PFSK-1 (cell line): ENCODE data around the gene MID1IP1.

Experiments used
- FOXP2 ChIP-seq: optimal IDR thresholded peaks from 2 replicates; pipeline ENCODE3; 2011; ENCODE audit warnings: borderline replicate concordance, control low read depth, inconsistent platforms; ENCODE audit not compliant: insufficient read depth; ENCODE audit errors: extremely low read length, extremely low read depth
- POLR2AphosphoS5 ChIP-seq: IDR thresholded peaks from 2 replicates; pipeline ENCODE4 v1.6.1; 2012; ENCODE audit warnings: low read depth, mild to moderate bottlenecking, control low read depth, low read length, moderate library complexity
- SIN3A ChIP-seq: IDR thresholded peaks from 2 replicates; pipeline ENCODE4 v1.6.1; 2012; ENCODE audit warnings: mild to moderate bottlenecking, low read length, moderate library complexity, borderline replicate concordance; ENCODE audit not compliant: insufficient read depth
- TAF1 ChIP-seq: IDR thresholded peaks from 2 replicates; pipeline ENCODE4 v1.6.1; 2012; ENCODE audit warnings: low read length, control low read depth, borderline replicate concordance; ENCODE audit not compliant: insufficient read depth
- TF ChIP-seq, protein P1 (sequence below), 2 experiments: IDR thresholded peaks; 2 replicates each; pipeline versions ENCODE4 v1.6.1 to v1.8.0; 2011 to 2012; ENCODE audit warnings: low read depth in 2 of 2, low read length in 2 of 2, control low read depth in 1 of 2, inconsistent platforms in 1 of 2, mild to moderate bottlenecking in 1 of 2, moderate library complexity in 1 of 2; ENCODE audit not compliant: insufficient read depth in 1 of 2

MID1IP1 gene

DNA sequence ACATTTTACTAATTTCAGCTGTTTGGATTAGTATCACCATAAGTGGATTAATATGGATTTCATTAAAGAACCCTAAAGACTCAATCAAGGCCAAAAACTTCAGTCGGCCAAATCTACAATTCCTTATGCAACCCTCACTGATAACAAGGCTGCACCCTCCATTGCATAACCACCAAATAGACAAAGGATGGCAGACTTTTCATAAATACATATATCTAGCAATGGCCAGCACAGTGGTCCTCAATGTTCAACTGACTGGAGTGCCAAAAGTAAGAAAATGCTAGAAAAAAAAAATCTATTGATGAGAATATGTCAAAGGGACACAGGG is 46.6 kb downstream of the MID1IP1 start:
- TF ChIP-seq TAF1 (no peak), FOXP2 (no peak), SIN3A (no peak), POLR2AphosphoS5 (no peak)
- TF ChIP-seq, protein P1, sequence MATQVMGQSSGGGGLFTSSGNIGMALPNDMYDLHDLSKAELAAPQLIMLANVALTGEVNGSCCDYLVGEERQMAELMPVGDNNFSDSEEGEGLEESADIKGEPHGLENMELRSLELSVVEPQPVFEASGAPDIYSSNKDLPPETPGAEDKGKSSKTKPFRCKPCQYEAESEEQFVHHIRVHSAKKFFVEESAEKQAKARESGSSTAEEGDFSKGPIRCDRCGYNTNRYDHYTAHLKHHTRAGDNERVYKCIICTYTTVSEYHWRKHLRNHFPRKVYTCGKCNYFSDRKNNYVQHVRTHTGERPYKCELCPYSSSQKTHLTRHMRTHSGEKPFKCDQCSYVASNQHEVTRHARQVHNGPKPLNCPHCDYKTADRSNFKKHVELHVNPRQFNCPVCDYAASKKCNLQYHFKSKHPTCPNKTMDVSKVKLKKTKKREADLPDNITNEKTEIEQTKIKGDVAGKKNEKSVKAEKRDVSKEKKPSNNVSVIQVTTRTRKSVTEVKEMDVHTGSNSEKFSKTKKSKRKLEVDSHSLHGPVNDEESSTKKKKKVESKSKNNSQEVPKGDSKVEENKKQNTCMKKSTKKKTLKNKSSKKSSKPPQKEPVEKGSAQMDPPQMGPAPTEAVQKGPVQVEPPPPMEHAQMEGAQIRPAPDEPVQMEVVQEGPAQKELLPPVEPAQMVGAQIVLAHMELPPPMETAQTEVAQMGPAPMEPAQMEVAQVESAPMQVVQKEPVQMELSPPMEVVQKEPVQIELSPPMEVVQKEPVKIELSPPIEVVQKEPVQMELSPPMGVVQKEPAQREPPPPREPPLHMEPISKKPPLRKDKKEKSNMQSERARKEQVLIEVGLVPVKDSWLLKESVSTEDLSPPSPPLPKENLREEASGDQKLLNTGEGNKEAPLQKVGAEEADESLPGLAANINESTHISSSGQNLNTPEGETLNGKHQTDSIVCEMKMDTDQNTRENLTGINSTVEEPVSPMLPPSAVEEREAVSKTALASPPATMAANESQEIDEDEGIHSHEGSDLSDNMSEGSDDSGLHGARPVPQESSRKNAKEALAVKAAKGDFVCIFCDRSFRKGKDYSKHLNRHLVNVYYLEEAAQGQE (IDR thresholded peaks at IDR 0.05; ENCODE audit: insufficient read depth in 1 of 2, low read depth in 2 of 2, low read length in 2 of 2) = no peak

DNA sequence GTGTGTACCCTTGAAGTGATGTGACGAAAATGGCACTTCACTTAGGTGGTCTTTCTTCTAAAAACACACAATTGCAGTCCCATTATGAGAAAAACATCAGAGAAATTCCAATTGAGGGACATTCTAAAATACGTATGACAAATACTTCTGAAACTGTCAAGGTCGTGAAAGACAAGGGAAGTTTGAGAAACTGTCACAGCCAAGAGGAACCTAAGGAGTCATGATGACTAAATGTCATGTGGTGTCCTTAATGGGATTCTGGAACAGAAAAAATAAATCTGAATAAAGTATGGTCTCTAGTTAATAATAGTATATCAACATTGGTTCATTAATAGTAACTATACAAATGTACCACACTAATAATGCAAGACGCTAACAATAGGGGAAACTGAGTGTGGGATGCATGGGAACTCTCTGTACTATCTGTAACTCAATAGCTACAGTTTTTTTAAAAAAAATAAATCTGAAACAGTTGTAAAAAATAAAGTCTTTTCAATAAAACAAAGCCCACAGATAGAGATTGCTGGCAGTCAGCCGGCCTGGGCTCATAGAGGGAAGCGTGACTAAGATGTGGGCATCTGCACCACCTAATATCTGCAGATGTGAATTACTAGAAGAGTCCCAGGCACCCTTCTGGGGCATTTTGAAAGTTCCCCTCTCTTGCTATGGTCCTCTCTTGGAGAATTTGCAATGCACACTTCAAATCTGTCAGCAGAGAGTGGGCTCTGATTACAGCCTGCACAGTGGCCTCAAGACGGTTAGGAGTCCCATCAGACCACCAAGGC is 47.6 kb downstream of the MID1IP1 start:
- TF ChIP-seq, protein P1 (IDR thresholded peaks at IDR 0.05; ENCODE audit: insufficient read depth in 1 of 2, low read depth in 2 of 2, low read length in 2 of 2) = no peak
- no peak for TF ChIP-seq FOXP2
- TF ChIP-seq TAF1 = no peak
- no peak for TF ChIP-seq POLR2AphosphoS5
- TF ChIP-seq SIN3A = no peak

DNA sequence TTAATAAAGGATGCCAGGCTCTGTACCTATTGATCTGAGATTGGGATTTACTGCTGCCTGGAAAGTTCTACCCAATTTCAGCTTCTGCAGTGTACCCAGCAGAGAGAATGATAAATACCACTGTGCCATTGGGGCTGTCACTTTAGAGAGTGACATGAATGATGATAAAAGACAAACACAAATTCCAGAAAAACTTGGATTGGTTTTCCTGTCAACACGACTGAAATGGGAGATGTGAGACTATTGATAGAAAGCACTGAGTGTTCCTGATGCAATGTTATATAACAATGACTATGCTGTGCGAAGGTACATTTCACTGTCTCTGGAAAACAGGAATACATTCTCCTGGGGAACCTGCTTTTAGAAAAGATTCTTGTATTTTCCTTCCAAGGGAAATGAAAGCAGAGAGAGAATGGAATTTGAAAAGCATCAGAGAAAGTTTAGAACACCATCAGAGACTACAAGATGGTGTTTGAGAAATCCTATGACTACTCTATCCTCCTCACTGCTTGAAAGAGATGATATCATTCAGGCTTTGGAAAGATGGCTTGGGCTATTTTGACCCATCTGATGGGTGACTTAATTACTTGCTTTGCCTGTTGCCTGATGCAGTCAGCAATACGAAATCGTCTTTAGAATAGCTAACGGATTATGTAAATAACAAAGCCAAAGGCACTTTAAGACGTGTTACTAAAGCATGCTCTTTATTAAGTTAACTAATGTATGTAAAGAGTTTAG is 49.7 kb downstream of the MID1IP1 start:
- TF ChIP-seq, protein P1 (IDR thresholded peaks at IDR 0.05; ENCODE audit: insufficient read depth in 1 of 2, low read depth in 2 of 2, low read length in 2 of 2) = no peak

DNA sequence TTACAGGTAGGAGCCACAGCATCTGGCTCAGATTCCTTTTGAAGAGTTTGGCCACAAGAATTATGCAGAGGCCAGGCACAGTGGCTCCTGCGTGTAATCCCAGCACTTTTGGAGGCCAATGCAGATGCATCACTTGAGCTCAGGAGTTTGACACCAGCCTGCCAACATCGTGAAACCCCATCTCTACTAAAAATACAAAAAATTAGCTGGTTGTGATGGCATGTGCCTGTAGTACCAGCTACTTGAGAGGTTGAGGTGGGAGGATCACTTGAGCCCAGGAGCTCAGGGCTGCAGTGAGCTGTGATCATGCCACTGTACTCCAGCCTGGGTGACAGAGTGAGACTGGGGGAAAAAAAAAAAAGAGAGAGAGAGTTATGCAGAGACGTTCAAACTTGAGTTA is 53.0 kb downstream of the MID1IP1 start:
- no peak for TF ChIP-seq TAF1
- TF ChIP-seq SIN3A = no peak
- no peak for TF ChIP-seq POLR2AphosphoS5
- TF ChIP-seq, protein P1 (IDR thresholded peaks at IDR 0.05; ENCODE audit: insufficient read depth in 1 of 2, low read depth in 2 of 2, low read length in 2 of 2) = no peak
- no peak for TF ChIP-seq FOXP2
